ENCODE results near the gene DCTN3.

DNA sequence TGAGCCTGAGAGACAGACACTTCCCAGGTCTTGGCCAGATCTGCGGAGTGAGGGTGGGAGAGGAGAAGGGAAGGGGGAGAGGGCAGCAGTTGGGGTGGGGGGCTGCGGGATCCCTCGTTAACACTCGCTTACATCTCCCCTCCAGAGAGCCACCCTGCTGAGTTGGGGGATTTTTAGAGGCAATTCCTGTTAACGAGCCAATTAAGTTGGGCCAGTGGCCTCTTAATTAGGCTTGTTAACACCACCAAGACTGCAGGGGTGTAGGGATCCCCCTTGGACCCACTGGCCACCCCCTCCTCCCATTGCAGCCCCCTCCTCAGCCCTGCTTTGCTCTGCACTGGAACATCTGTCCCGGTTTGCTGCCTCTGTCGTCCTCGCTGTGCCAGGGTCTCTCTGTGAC is 54.4 kb downstream of the DCTN3 start:
- TF ChIP-seq, protein P1, sequence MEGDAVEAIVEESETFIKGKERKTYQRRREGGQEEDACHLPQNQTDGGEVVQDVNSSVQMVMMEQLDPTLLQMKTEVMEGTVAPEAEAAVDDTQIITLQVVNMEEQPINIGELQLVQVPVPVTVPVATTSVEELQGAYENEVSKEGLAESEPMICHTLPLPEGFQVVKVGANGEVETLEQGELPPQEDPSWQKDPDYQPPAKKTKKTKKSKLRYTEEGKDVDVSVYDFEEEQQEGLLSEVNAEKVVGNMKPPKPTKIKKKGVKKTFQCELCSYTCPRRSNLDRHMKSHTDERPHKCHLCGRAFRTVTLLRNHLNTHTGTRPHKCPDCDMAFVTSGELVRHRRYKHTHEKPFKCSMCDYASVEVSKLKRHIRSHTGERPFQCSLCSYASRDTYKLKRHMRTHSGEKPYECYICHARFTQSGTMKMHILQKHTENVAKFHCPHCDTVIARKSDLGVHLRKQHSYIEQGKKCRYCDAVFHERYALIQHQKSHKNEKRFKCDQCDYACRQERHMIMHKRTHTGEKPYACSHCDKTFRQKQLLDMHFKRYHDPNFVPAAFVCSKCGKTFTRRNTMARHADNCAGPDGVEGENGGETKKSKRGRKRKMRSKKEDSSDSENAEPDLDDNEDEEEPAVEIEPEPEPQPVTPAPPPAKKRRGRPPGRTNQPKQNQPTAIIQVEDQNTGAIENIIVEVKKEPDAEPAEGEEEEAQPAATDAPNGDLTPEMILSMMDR (IDR thresholded peaks at IDR 0.05; ENCODE audit: poor library complexity): no peak
- no peak for TF ChIP-seq EZH2phosphoT487 (IDR thresholded peaks at IDR 0.05; ENCODE audit: low read depth, severe bottlenecking, unreplicated experiment)
